Left forelimb (tissue), 1 donor: Measurements from ENCODE around the gene C1orf167.

Source experiments
- DNase-seq: peaks from one replicate; pipeline ENCODE4 v3.0.0-alpha.2; 2018; ENCODE audit warnings: low spot score

Gene C1orf167

GRCh38 chr1:11835441-11836225, 73.6 kb downstream of the C1orf167 start:
- no peak for DNase-seq

- DNase-seq: no peak
Measured at GRCh38 chr1:11836955-11837766, 75.2 kb downstream of the C1orf167 start.

- no peak for DNase-seq
Measured at GRCh38 chr1:11837767-11838348, 75.9 kb downstream of the C1orf167 start.

GRCh38 chr1:11838349-11839272, 76.6 kb downstream of the C1orf167 start:
- no peak for DNase-seq
